Occipital lobe (tissue), 2 donors: ENCODE data around the gene GPR155. TPM values are rescaled to one million over a fixed set of nuclear protein-coding genes. Genes with fewer than 3 reads are reported as not detected.
A peak's percentile ranks its signal among the peaks of the same experiment; 100 is the strongest.
"Not testable (repeated sequence)": the region's sequence is repeated elsewhere in the genome, so short reads cannot be mapped to it uniquely, and the experiment has no call there.

ENCODE experiments used
- DNase-seq: peaks from one replicate; lab custom pipeline; 2025; lab: John Stamatoyannopoulos, UW
- total RNA-seq: library from RNA; depleted of rRNA; stranded (reverse); fragments of >200 nt; gene quantifications from one replicate; pipeline ENCODE4 v1.2.3, GENCODE V29; 2014

Gene GPR155
- total RNA-seq, 1 donor from 2014 or later = 15.6 TPM

DNA sequence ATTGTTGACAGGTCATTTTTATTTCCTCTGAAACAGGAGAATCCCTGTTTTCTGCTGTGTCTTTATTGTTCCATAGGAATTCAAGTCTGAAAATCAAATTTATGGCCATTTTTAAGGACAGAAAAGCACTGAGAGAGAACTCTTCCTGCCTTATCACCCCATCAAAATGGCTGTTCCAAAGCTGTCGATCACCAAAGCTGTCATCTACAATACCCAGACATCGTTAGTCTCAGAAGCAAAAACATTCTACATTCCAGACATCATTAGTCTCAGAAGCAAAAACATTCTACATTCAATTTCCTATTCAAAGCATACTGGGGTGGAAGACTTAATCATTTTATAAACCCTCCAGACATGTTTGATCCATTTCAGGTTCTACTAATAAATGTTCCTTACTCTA is 46.9 kb downstream of the GPR155 start:
- no peak for DNase-seq

DNA sequence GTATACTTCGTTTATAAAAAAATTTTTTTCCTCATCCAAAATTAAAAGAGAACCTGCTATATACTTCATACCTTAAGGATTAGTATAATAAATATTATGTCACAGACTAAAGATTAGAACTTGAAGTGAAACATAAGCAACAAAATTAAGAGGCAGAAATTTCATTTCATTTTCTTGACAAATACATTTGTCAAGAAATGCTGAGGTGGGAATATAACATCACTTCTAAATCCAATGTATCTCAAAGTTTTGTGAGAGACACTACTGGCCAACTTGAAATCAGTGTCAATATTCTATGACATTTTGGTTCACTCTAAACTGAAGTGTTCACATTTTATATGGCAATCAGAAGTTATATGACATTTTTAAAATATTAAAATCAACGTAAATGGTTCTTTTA is 47.5 kb downstream of the GPR155 start:
- no peak for DNase-seq

DNA sequence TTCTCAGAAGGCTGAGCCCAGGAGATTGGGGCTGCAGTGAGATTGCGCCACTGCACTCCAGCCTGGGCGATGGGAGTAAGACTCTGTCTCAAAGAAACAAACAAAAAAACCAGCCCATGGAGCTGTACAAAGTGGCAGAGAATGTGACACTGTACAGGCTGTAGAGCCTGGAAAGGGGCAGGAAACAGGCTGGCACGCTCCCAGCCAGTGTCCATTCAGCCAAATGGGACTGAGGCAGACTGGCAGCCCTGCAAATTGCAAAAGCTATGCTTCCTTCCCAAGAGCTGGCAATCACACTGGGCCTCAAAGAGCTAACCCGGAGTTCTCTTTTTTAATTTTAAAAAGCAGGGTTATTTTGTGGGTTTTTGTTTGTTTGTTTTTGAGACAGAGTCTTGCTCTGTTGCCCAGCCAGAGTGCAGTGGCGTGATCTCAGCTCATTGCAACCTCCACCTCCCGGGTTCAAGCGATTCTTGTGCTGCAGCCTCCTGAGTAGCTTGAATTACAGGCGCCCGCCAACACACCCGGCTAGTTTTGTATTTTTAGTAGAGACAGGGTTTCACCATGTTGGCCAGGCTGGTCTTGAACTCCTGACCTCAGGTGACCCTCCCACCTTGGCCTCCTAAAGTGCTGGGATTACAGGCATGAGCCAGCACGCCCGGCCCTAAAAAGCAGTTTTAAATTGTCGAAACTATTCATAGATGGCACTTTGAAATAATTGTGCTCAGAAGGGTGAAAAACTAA is 48.5 kb downstream of the GPR155 start:
- peak; percentile 68 for DNase-seq

DNA sequence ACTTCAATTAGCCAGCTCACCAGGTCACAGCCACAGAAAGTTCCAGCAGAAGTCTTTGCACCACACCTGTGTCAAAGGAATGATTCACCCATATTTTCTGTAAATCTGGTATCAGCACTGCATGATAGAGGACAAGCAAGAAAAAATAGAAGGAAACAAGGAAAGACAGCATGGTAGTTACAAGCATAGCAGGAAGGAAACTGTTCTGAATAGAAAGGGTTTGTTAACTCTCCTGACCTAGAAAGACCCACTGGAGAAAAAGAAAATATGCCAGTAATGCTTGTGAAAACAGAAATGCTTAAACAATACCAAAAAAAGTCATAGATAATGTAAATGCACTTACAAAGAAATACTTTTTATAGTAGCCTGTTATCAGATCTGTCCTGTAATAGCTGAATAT is 50.5 kb downstream of the GPR155 start:
- no peak for DNase-seq

DNA sequence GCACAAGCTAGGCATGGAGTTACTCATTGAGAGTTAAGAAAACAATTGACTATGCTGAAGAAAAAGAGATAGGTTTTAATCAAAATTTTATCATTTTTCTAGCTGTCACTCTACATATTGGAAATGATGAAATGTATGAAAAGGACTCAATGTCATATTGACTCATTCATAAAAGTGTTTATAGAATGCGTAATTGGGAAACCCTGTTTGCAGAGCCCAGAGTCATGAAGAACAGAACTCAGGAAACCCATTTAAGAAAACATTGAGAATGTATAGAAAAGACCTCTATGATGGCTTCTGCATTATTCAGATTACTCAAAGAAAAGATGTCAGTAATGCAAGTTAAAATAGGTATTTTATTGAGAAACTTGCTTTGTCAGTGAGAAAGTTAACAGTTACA is 54.9 kb downstream of the GPR155 start:
- no peak for DNase-seq

DNA sequence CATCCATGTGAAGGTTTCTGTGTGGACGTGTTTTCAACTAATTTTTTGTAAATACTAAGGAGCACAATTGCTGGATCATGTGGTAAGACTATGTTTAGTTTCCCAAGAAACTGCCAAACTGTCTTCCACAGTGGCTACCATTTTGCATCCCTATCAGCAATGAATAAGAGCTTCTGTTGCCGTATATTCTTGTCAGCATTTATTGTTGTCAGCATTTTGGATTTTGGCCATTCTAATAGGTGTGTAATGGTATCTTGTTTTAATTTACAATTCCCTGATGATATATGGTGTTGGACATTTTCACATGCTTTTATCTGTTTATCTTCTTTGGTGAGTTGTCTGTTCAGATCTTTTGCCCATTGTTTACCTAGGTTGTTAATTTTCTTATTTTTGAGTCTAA is 56.8 kb downstream of the GPR155 start:
- DNase-seq = no peak

DNA sequence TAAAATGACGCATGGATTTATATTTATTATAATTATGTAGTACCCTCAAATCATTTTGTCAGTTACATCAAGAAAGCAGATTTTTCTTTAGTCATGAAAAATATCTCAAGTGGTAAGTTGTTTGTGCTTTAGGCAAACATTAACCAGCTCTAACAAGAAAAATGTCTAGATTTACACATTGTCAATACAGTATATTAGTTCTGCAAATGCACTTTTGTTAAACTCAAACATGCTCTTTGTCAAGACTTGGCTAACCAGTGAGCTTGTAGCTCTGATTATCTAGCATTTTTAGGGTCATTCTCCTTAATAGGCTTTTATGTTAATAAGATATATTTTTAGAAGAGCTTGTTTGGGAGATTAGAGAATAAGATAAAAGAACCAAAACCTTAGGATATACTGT is 58.6 kb downstream of the GPR155 start:
- DNase-seq = no peak

DNA sequence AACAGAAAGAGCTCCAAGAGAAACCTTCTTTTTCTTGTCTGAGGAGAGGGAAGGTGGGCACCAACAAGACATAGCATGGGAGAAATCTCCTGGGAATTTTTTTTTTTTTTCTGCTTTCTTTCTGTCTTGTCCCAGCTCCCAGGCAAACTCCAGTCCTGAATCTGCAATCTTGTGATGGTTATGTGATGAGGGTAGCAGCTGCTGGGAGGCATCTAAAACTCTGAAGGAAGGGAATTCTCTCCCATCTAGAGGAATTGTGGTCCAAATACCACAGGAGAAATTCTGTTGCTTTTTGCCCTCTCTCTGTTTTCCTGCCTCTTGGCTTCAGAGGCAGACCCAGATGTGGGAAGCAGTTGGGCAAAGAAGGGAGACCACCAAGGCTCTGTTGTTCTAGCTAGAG is 74.6 kb downstream of the GPR155 start:
- no peak for DNase-seq

DNA sequence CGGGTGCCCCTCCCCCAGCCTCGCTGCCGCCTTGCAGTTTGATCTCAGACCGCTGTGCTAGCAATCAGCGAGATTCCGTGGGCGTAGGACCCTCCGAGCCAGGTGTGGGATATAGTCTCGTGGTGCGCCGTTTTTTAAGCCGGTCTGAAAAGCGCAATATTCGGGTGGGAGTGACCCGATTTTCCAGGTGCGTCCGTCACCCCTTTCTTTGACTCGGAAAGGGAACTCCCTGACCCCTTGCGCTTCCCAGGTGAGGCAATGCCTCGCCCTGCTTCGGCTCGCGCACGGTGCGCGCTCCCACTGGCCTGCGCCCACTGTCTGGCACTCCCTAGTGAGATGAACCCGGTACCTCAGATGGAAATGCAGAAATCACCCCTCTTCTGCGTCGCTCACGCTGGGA is 76.8 kb downstream of the GPR155 start:
- DNase-seq = not testable (repeated sequence)

DNA sequence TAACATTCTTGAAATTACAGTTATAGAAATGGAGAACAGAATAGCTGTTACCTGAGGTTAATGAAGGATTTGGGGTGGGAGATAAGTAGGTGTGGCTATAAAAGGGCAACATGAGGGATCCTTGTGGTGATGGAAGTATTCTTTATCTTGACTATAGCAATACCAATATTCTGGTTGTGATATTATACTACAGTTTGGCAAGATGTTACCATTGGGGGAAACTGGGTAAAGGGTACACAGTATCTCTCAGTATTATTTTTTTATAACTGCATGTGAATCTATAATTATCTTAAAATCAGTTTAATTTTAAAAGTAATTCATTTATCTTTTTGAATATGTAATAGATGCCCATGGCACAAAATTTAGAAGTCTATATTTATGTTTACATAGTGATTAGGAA is 83.2 kb downstream of the GPR155 start:
- DNase-seq = no peak

DNA sequence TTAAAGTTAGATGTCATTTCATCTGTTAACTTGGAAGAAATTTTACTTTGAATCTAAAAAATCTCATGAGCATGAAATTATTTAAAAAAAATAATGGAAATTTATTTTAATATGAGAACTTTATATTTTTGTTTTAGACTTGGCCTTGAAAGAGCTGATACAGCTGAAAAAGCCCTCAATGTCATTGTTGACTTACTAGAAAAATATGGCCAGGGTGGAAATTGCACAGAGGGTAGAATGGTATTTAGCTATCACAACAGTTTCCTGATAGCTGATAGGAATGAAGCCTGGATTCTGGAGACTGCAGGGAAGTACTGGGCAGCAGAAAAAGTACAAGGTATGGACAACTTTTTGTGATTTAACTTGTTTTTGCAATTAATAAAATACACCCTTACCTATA is 86.0 kb downstream of the GPR155 start:
- no peak for DNase-seq

DNA sequence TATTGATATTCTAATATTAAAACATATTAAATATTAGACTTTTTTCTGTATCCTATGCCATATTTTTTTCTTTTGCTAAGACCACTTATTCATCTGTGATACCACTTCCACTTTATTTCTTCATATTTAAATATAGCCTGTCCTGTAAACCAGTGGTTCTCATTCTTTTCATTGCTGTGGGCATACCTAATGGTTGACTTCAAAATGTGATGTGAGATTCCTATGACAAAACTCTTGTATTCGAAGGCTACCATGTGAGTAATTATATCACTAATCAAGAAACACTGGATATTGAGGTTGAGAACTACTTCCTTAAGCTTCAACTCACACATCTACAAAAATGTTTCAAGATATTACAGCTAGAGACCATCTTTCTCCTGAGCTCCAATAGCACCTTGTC is 87.7 kb downstream of the GPR155 start:
- no peak for DNase-seq

DNA sequence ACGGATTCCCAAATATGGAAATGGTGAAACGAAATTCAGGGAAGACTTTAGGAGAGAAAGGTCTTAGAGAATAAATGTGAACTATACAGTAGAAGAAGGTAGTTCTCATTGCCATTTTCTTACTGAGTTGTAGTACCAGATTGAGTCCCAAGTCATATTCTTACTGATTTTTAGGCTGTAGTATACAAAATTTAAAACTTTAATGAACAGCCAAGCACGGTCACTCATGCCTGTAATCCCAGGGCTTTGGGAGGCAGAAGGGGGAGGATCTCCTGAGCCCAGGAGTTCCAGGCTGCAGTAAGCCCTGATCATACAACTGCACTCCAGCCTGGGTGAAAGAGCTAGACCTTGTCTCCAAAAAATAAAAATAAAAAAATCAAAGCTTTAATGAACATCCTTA is 89.1 kb downstream of the GPR155 start:
- no peak for DNase-seq

DNA sequence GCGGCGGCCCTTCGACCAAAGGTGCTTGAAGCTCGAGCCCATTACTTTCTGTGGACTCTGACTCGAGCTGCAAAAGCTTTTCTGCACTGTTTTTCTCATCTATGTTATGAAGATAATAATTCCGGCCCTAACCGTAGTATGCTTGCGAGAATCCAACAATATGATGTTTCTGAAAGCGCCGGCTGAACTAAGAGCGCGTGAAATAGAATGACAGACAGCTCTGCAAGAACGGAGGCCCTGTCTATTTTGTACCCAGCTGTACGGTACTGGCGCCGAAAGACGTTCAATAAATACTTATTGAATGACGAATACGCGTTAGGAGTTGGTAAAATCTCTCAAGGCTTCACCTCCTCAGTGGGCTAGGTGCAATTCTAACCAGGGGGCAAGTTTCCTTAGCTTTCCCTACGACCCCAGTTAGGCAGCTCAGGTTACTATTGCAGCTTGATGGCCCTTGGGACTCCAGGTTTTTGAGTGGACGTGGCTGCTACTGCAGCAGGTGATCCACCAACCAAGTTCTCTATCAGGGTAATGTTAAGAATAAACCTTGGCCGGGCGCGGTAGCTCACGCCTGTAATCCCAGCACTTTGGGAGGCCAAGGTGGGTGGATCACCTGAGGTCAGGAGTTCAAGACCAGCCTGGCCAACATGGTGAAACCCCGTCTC is 90.7 kb downstream of the GPR155 start:
- peak; percentile 3 for DNase-seq

DNA sequence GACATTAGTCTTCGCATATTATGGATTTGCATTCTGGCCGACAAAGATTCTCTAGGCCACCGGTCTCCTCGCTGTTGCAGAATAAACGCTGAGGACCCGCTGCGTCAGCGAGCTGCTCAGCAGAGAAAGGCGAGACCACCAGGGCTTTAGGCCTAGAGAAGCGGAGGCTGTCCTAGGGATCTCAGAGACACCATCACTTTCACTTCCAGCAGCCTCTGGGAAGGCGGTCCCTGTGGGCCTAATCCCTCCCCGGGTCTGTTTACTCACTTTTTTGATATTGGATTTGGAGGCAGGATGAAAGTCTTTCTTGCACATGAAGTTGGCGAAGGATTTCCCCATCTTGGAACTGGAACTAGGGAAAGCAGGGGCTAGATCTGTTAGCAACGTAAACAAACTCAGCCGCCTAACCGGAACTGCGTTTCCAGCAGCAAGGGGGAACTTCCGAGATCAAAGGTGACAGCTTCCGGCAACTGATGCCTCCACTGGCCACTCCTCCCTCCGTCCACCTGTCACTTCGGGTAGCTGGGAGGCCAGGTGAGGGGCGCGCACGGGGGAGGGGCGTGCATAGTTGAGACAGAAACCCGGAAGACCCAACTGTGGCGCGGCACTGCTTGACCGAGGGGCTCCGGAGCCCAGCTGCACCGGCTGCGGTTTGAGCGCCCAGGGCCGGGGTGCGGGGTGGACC is 91.4 kb downstream of the GPR155 start, which contains the start of gene SCRN3:
Gene SCRN3 (plus strand): TSS at position 447 of the 685 bp plus-strand sequence. CDS start 2,554 bp downstream, outside the sequence.
- DNase-seq = peak; percentile 78

DNA sequence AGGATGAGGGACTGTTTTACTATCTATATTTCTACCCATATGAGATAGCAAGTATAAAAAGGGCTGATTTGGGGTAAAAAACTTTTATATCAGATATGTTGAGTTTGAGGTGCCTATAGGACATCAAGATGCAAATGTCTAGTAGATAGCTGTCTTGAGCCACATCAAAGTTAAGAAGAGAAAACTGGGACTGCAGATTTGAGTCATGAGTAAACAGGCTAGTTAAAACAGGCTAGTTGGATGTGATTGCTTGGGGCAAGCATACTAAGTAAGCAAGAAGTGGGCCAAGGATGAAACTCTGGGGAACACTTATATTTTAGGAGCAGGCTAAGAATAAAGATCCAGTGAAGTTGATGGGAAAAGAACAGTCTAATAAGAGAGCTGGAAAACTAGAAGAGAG is 94.1 kb downstream of the GPR155 start:
- no peak for DNase-seq

DNA sequence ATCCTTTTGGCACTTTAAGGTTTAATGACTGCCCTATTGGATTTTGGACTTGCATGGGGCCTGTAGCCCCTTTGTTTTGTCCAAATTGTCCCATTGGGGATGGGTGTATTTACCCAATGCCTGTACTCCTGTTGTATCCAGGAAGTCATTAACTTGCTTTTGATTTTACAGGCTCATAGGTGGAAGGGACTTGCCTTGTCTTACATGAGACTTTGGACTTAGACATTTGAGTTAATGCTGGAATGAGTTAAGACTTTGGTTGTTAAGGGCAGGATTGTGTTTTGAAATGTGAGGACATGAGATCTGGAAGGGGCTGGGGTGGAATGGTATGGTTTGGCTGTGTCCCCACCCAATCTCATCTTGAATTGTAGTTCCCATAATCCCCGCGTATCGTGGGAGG is 96.5 kb downstream of the GPR155 start:
- not testable (repeated sequence) for DNase-seq

DNA sequence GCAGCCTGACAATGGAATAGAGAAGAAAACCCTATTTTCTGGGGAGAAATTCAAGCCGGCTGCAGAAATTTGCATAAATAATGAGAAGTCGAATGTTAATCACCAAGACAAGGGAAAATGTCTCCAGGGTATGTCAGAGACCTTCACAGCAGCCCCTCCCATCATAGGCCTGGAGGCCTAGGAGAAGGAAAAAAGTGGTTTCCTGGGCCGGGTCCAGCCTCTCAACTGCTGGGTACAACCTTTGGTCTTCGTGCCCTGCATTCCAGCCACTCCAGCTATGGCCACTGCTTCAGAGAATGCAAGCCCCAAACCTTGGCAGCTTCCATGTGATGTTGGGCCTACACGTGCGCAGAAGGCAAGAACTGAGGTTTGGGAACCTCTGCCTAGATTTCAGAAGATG is 97.3 kb downstream of the GPR155 start:
- no peak for DNase-seq

DNA sequence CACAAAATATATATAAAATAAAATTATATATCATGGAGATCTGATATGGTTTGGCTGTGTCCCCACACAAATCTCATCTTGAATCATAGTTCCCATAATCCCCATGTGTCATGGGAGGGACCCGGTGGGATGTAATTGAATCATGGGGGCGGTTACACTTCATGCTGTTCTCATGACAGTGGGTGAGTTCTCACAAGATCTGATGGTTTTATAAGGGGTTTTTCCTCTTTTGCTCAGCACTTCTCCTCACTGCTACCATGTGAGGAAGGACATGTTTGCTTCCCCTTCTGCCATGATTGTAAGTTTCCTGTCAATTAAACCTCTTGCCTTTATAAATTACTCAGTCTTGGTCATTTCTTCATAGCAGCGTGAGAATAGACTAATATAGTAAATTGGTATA is 98.1 kb downstream of the GPR155 start:
- not testable (repeated sequence) for DNase-seq

DNA sequence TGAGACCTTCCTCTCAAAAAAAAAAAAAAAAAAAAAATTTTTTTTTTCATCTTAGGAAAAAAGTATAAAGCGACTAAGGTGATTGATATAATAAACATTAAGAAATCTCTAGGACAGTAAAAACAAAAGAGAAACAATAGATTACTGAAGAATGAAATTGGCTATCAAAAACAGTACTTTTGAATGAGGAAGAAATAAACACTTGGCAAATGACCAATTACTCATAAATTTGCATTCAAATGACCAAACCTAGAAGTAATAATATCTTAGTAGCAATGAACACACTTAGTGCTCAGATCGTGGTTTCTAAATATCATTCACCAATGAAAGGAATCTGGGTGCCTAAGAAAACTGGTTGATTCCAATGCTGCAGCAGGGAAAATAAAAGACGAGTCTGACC is 101.6 kb downstream of the GPR155 start:
- no peak for DNase-seq

DNA sequence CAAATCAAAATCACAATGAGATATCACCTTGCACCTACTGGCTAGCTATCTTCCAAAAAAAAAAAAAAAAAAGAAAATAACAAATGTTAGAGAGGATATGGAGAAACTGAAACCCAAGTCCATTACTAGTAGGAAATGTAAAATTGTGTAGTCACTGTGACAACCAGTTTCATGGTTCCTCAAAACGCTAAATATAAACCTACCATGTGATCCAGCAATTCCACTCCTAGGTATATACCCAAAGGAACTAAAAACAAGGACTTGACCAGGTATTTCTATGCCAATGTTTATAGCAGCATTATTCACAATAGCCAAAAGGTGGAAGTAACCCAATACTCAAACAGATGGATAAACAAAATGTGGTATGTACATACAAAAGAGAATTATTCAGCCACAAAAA is 103.0 kb downstream of the GPR155 start:
- no peak for DNase-seq
